GM12892 (cell line): Measurements from ENCODE around the gene TEX35. TPM values are rescaled to one million over a fixed set of nuclear protein-coding genes. Genes with fewer than 3 reads are reported as not detected.

Source experiments
- DNase-seq: peaks from one replicate; pipeline ENCODE4 v3.0.0; 2011; ENCODE audit not compliant: insufficient read length
- FAIRE-seq: peaks from 2 replicates; lab custom pipeline; 2011; peaks lifted over from hg19 to GRCh38; lab: Jason Lieb, UNC
- POLR2A ChIP-seq: IDR thresholded peaks from 2 replicates; pipeline ENCODE4 v1.6.1; 2011; ENCODE audit warnings: low read depth, low read length, control low read depth
- POLR2AphosphoS5 ChIP-seq: IDR thresholded peaks from 2 replicates; pipeline ENCODE4 v1.6.1; 2011; ENCODE audit warnings: low read depth, low read length, control low read depth
- TAF1 ChIP-seq: IDR thresholded peaks from 2 replicates; pipeline ENCODE4 v1.6.1; 2011; ENCODE audit warnings: low read depth, mild to moderate bottlenecking, control low read depth, low read length, borderline replicate concordance
- polyA plus RNA-seq: library from polyadenylated mRNA; unstranded; fragments of >200 nt; gene quantifications from one replicate; pipeline ENCODE4 v1.2.1, GENCODE V29; 2012; ENCODE audit warnings: missing spikeins, inconsistent platforms; ENCODE audit not compliant: missing spikeins

Gene TEX35
- not detected for polyA plus RNA-seq

DNA sequence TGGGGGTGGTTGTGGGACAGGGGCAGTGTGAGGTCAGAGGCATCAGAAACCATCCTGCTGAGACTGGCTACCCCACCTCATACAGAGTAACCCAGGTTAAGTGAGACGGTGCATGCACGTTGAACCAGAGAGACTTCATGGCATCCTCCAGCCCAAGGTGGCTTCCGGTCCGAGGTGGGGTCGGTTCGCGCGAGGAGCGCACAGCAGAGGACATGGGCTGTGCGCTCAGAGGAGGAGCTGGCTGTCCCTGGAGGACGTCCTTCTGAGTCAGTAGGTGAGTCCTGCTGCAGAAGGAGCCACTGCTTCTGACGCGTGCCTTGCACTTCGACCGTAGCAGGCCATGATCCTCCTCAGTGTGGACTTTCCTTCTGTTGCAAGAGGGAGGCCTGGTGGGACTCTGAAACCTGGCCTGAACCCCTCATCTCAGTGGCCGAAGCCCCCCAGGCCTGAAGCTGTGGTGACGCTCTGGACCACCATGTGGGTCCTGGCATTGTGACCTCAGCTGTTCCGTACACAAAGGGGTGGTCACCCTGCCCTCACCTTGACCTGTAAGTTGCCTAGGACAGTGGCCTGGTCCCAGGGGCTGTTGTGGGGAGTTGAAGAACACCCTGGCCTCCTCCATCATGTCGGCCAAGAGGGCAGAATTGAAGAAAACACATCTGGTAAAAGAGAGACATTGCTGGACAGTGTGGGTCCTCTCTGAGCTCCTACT lies at the start of gene TEX35:
Gene TEX35, plus strand, starts transcription at position 544 of the 712 bp plus-strand sequence. Its CDS starts 80 bp downstream, at position 624.
- TF ChIP-seq POLR2A (no peak), TAF1 (no peak), POLR2AphosphoS5 (no peak)
- FAIRE-seq (no peak), DNase-seq (no peak)

- no peak for TF ChIP-seq POLR2AphosphoS5
- FAIRE-seq (no peak), DNase-seq (no peak)
These were observed 48.8 kb upstream of the TEX35 start for GRCh38 chr1:178464141-178464540.

GRCh38 chr1:178464566-178464965 lies 48.3 kb upstream of the TEX35 start:
- DNase-seq: no peak
- TF ChIP-seq POLR2A: no peak
- no peak for TF ChIP-seq POLR2AphosphoS5
- TF ChIP-seq TAF1: no peak
- no peak for FAIRE-seq

- no peak for DNase-seq
- FAIRE-seq: no peak
- no peak for TF ChIP-seq POLR2AphosphoS5
These were observed 47.9 kb upstream of the TEX35 start for GRCh38 chr1:178465011-178465410.

GRCh38 chr1:178467837-178468236 lies 45.1 kb upstream of the TEX35 start:
- TF ChIP-seq POLR2AphosphoS5: no peak
- no peak for TF ChIP-seq POLR2A
- TF ChIP-seq TAF1: no peak
- no peak for FAIRE-seq

GRCh38 chr1:178470411-178470960 lies 42.4 kb upstream of the TEX35 start:
- no peak for DNase-seq
- no peak for FAIRE-seq

More at GRCh38 chr1:178467837-178468236, 45.1 kb upstream of the TEX35 start:
- no peak for DNase-seq

GRCh38 chr1:178472531-178472930 lies 40.4 kb upstream of the TEX35 start:
- DNase-seq (no peak), FAIRE-seq (no peak)
- TF ChIP-seq POLR2AphosphoS5 (no peak), TAF1 (no peak), POLR2A (no peak)

More at GRCh38 chr1:178470411-178470960, 42.4 kb upstream of the TEX35 start:
- TF ChIP-seq TAF1 (no peak), POLR2A (no peak), POLR2AphosphoS5 (no peak)

DNA sequence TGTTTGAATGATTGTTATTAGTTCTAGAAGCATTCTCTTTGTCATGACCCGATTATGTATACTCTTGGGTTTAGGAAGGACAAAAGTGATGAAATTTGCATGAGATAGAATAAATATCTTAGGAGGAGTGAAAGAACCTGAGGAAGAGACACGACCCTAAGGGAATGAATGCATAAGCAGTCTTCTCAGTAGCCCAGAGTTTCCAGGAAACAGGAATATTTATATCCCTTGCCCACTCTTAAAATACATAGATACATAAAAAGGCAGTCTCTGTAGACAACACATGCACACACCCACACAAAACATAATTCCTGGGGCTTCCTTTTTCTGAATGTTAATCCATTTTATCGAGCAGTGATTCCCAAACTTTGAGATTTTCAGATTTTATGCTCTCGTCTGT lies 35.5 kb upstream of the TEX35 start:
- no peak for DNase-seq
- FAIRE-seq: no peak
- TF ChIP-seq POLR2AphosphoS5: no peak

GRCh38 chr1:178477841-178478240 lies 35.1 kb upstream of the TEX35 start:
- FAIRE-seq: no peak
- DNase-seq: no peak
- TF ChIP-seq POLR2AphosphoS5 (no peak), TAF1 (no peak), POLR2A (no peak)

DNA sequence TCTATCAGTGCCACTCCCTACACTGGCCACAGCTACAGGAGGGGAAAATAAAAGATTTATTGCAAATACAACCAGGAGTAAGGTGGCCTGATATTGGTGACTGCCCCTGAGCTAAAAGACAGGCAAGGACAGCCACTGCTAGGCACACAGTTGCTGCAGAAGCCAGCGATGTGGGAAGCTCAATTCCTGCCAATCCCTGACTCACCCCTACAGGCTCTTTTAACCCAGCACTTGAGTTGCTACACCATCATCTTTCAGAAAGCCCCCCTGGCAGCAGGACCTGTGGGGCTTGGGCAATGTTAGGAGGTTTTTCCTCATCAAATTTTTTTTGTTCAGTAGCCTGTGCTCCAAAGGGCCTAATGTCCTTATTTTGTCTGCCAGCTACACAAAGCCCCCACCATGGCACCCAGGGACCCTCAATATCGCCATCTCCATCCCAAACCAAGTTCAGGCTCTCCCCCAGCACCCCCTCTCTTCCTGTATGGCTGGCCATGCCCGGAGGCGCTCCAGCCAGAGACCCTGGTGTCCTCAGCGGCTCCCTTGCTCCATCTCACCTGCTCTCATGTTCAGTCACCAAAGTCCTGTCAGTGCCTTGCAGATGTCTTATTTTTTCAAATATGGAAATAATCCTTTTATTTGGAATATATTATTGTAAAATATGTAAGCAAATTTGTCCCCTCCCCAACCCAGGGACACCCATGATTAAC lies 29.5 kb upstream of the TEX35 start:
- FAIRE-seq (no peak), DNase-seq (no peak)
- no peak for TF ChIP-seq TAF1
- TF ChIP-seq POLR2AphosphoS5: no peak
- no peak for TF ChIP-seq POLR2A

DNA sequence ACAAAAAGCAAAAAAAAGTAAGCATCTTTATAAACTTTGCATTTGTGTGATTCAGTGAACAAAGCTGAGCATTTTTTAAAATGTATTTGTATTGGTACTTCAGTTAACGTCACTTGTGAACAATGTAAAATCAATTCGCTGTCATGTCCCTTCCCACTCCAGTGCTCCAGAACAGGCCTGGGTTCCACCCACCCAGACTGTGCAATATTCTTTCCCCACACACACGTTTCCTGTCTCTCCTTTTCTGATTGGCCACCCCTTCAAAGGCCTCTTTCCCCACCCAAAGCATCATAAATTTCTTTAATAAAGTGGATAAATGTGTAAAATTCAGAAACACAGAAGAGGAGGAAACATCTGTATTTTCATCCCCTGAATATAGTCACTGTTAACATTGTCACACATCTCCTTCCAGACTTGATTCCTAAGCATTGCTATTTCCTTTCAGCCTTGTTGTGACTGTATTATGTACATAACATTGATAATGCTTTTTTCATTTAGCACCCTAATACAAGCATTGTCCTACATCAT lies 28.1 kb upstream of the TEX35 start:
- FAIRE-seq (no peak), DNase-seq (no peak)
- no peak for TF ChIP-seq POLR2A
- no peak for TF ChIP-seq POLR2AphosphoS5
- TF ChIP-seq TAF1: no peak

DNA sequence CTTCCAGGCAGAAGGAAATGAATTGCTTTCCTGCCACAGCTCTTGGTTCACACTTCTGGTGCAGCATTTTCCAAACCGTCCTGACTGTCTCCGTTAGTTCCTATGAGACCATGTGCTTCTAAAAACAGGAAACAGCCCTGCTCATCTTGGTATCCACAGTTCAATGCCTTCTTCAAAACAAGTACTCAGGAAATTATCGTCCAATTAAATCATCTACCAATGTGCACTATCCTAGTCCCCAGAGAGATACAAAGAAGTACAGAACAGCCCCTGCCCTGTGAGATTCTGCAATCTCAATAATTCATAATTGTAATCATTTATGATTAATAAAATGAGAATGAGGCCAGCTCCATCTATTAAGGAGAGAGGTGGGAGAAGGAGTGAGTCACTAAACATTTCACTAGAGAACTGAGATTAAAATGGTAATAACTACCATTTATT lies 27.3 kb upstream of the TEX35 start:
- DNase-seq (no peak), FAIRE-seq (no peak)
- TF ChIP-seq POLR2A (no peak), POLR2AphosphoS5 (no peak), TAF1 (no peak)
